Measurements from ENCODE around the gene CAST. TPM values are rescaled to one million over a fixed set of nuclear protein-coding genes. Genes with fewer than 3 reads are reported as not detected.

Gene CAST
- total RNA-seq, 4 donors from 2014 or later = 98.2 to 350 (median 136) TPM

- intact Hi-C loops (cut with DNase I; ENCODE audit: low total_unique reads) = no loop called here
- Histone ChIP-seq H3K4me1 (peaks cover 0 to 3% of the 10 kb centered on the region in 2 donors), H3K27ac (no peak overlapping the region), H3K4me3 (no peak overlapping the region), H3K9me3 (no peaks in the 10 kb centered on the region), H3K27me3 (no peaks in the 10 kb centered on the region), H3K36me3 (no peaks in the 10 kb centered on the region)
- no peak for DNase-seq
- TF ChIP-seq CTCF (IDR thresholded peaks at IDR 0.05) (no peak), POLR2A (IDR thresholded peaks at IDR 0.05) (no peak)
Observed at GRCh38 chr5:96706433-96707111, 44.4 kb downstream of the CAST start.

GRCh38 chr5:96708600-96708999 lies 46.4 kb downstream of the CAST start:
- no peak for TF ChIP-seq POLR2A (IDR thresholded peaks at IDR 0.05)
- no peak for TF ChIP-seq CTCF (IDR thresholded peaks at IDR 0.05)

GRCh38 chr5:96709152-96709821 lies 47.1 kb downstream of the CAST start:
- TF ChIP-seq CTCF (IDR thresholded peaks at IDR 0.05) (no peak), POLR2A (IDR thresholded peaks at IDR 0.05) (no peak)
- no peak for DNase-seq
- H3K4me3 ChIP-seq = no peak overlapping the region
- intact Hi-C loops (cut with DNase I; ENCODE audit: low total_unique reads) = no loop called here
- no peaks in the 10 kb centered on the region for H3K4me1 ChIP-seq
- H3K9me3 ChIP-seq = no peaks in the 10 kb centered on the region
- H3K36me3 ChIP-seq = no peaks in the 10 kb centered on the region
- H3K27ac ChIP-seq = no peak overlapping the region
- H3K27me3 ChIP-seq = no peaks in the 10 kb centered on the region

More at GRCh38 chr5:96708600-96708999, 46.4 kb downstream of the CAST start:
- no peak for DNase-seq
- no peak overlapping the region for H3K4me3 ChIP-seq
- H3K27me3 ChIP-seq = no peaks in the 10 kb centered on the region
- intact Hi-C loops (cut with DNase I; ENCODE audit: low total_unique reads) = no loop called here
- no peaks in the 10 kb centered on the region for H3K4me1 ChIP-seq
- H3K27ac ChIP-seq = no peak overlapping the region
- no peaks in the 10 kb centered on the region for H3K36me3 ChIP-seq
- no peaks in the 10 kb centered on the region for H3K9me3 ChIP-seq

- no peaks in the 10 kb centered on the region for H3K27me3 ChIP-seq
- TF ChIP-seq CTCF (IDR thresholded peaks at IDR 0.05) (no peak), POLR2A (IDR thresholded peaks at IDR 0.05) (no peak)
- H3K4me3 ChIP-seq = no peak overlapping the region
- peaks cover 0 to 8% of the 10 kb centered on the region in 2 donors for H3K4me1 ChIP-seq
- no peaks in the 10 kb centered on the region for H3K9me3 ChIP-seq
- DNase-seq = no peak
- intact Hi-C loops (cut with DNase I; ENCODE audit: low total_unique reads) = no loop called here
- H3K36me3 ChIP-seq = no peaks in the 10 kb centered on the region
- H3K27ac ChIP-seq = no peak overlapping the region
Observed at GRCh38 chr5:96712100-96712746, 50.0 kb downstream of the CAST start.

- Histone ChIP-seq H3K4me1 (peaks cover 0 to 8% of the 10 kb centered on the region in 2 donors), H3K27ac (peak overlapping the region; percentile 32 to 50)
- intact Hi-C loops (cut with DNase I; ENCODE audit: low total_unique reads) = no loop called here
Observed at GRCh38 chr5:96714450-96714849, 52.3 kb downstream of the CAST start.

More at GRCh38 chr5:96714450-96714849, 52.3 kb downstream of the CAST start:
- Histone ChIP-seq H3K27me3 (no peaks in the 10 kb centered on the region), H3K36me3 (no peaks in the 10 kb centered on the region), H3K9me3 (no peaks in the 10 kb centered on the region), H3K4me3 (no peak overlapping the region)
- TF ChIP-seq POLR2A (IDR thresholded peaks at IDR 0.05) = no peak
- no peak for TF ChIP-seq CTCF (IDR thresholded peaks at IDR 0.05)
- DNase-seq = no peak

Measured in uterus (tissue), 4 donors.